Hepatocyte (in vitro differentiated cells): ENCODE data around the gene DHRS11.
A peak's percentile ranks its signal among the peaks of the same experiment; 100 is the strongest.

Source experiments
- CTCF ChIP-seq: fragments of 200-600 bp; sonication (generic); IDR thresholded peaks from 2 replicates; pipeline ENCODE4 v1.5.1; 2016; ENCODE audit warnings: antibody characterized with exemption, mild to moderate bottlenecking; ENCODE audit not compliant: poor library complexity
- EZH2 ChIP-seq: fragments of 200-600 bp; sonication (generic); IDR thresholded peaks from 2 replicates; pipeline ENCODE4 v1.6.1; 2016; ENCODE audit warnings: antibody characterized with exemption, mild to moderate bottlenecking, borderline replicate concordance
- EZH2phosphoT487 ChIP-seq: fragments of 200-600 bp; sonication (generic); IDR thresholded peaks from one replicate; pipeline ENCODE4 v1.6.1; 2018; ENCODE audit warnings: antibody characterized with exemption, mild to moderate bottlenecking, low read depth, moderate library complexity; ENCODE audit not compliant: unreplicated experiment, severe bottlenecking

- TF ChIP-seq CTCF (peak; percentile 13), EZH2phosphoT487 (no peak), EZH2 (no peak)
Measured at GRCh38 chr17:36544044-36544306, 47.7 kb upstream of the DHRS11 start.
